PC-3 (cell line): ENCODE data around the gene OR52I2.

ENCODE experiments used
- CTCF ChIP-seq: fragments of 300-600 bp; sonication (generic); conservative IDR thresholded peaks from 2 replicates; pipeline ENCODE4 v1.5.1; 2017; ENCODE audit warnings: antibody characterized with exemption, low read depth, mild to moderate bottlenecking, low read length
- EZH2phosphoT487 ChIP-seq: fragments of 300-600 bp; sonication (generic); IDR thresholded peaks from 2 replicates; pipeline ENCODE4 v1.6.1; 2018; ENCODE audit warnings: mild to moderate bottlenecking, antibody characterized with exemption, low read length, borderline replicate concordance

DNA sequence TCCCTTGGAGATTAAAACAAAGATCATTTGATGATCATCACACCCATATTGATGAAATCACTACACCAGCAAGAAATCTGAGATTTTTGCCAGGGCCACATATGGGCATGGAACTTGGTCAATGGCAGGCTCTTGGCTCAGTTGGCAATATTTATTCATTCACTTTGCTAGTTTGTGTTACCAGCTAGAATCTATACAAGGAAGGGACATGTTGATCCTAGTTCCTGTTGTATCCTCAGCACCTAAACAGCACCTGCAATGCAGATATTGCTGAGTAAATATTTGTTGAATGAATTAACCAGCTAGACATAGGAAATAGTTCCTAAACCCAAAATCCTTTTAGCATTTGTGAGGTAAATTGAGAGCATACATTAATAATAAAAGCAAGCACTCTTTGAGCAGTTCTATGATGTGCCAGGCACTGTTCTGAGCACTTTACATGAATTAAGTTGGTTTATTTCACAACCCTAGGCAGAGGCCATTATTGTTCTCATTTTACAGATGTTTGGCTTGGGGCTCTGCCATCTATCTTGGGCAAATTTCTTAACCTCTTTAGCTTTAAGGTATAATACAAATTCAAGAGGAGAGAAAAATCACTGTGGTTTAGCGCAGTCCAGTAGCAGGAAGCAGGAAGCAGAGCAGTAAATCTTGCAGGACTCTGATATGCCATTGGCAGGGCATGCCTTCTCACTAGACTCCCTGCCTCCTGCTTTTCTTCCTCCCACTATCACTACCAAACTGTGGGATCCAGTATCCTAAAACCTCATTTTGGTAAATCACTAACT lies 24.9 kb downstream of the OR52I2 start:
- TF ChIP-seq CTCF (no peak), EZH2phosphoT487 (no peak)
